Measurements from ENCODE around the gene RHOBTB1.
A peak's percentile ranks its signal among the peaks of the same experiment; 100 is the strongest.

Gene RHOBTB1

DNA sequence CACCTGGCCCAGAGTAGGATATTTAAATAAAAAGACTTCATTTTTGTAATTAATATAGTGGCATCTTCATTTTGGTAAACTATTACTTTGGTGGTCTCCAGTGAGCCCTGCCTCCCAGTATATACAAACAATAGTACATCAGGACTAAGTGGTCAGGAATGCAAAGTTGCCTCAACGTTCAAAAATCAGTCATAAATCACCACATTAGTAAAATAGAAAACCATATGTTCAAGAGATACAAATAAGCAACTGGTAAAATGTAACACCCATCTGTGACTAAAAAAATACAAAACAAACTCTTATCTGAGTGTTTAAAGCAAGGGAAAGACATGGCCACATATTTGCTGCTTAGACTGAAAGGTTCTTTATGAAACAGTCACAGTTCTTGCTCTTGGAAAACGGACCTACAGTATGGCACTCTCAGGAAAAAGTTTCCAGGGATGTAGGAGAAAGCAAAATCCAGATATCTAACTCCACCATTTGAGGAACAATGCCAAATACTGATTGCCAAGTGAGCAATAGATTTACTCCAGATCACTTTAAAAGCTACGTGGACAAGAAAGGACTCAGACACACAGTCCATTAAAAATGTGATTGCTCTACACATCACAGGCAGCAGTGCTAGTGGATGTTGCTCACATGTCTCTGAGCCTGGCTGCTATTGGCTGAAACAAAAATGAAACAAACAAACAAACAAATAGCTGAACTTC is 15.1 kb upstream of the RHOBTB1 start:
- DNase-seq = no peak
- H3K4me3 Mint-ChIP-seq = no peak overlapping the region
- CTCF ChIA-PET = no interaction called here
- no peak overlapping the region for H3K27ac Mint-ChIP-seq
- H3K36me3 Mint-ChIP-seq = no peaks in the 10 kb centered on the region
- no peaks in the 10 kb centered on the region for H3K4me1 Mint-ChIP-seq
- H3K9me3 Mint-ChIP-seq = no peaks in the 10 kb centered on the region
- peaks cover 15% of the 10 kb centered on the region for H3K27me3 Mint-ChIP-seq

DNA sequence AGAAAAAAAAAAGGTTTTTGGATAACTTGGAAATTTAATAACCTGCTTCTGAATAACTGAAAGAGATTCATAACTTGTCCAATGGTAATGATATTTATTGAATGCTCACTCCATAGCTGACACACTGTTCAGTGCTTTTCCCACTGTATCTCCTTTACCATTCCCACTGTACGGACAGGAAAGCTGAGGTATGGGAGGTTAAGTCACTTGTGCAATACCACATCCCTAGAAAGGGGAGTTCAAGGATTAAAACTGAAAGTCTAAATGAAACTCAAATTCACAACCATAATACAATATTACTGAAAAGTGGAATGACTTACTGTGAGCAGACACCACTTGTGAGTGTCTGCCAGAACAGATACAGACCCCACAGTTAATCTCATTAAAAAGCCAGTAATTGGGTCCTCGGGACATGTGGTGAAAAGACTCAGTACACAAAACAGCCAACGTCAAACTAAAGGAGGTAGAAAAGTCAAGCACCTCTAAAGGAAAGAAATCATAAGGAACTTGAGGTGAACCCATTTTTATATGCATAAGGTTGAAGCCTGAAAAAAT is 13.8 kb upstream of the RHOBTB1 start:
- H3K4me3 Mint-ChIP-seq = no peak overlapping the region
- no peak overlapping the region for H3K27ac Mint-ChIP-seq
- no peaks in the 10 kb centered on the region for H3K9me3 Mint-ChIP-seq
- peaks cover 13% of the 10 kb centered on the region for H3K27me3 Mint-ChIP-seq
- H3K4me1 Mint-ChIP-seq = no peaks in the 10 kb centered on the region
- H3K36me3 Mint-ChIP-seq = no peaks in the 10 kb centered on the region
- CTCF ChIA-PET = no interaction called here
- no peak for DNase-seq

DNA sequence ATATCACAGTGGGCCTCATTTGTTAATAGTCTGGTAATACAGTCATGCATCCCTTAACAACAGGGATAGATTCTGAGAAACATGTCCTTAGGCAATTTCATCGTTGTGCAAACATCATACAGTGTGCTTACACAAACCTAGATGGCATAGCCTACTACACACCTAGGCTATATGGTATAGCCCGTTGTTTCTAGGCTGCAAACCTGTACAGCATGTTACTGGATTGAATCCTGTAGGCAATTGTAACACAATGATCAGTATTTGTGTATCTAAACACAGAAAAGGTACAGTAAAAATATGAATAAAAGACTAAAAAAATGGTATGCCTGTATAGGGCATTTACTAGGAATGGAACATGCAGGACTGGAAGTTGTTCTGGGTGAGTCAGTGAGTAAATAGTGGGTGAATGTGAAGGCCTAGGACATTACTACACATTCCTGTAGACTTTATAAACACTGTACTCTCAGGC is 12.0 kb upstream of the RHOBTB1 start:
- CTCF ChIA-PET = no interaction called here
- DNase-seq = no peak
- H3K27ac Mint-ChIP-seq = no peak overlapping the region
- peaks cover 13% of the 10 kb centered on the region for H3K27me3 Mint-ChIP-seq
- no peaks in the 10 kb centered on the region for H3K36me3 Mint-ChIP-seq
- no peaks in the 10 kb centered on the region for H3K4me1 Mint-ChIP-seq
- no peak overlapping the region for H3K4me3 Mint-ChIP-seq
- no peaks in the 10 kb centered on the region for H3K9me3 Mint-ChIP-seq

DNA sequence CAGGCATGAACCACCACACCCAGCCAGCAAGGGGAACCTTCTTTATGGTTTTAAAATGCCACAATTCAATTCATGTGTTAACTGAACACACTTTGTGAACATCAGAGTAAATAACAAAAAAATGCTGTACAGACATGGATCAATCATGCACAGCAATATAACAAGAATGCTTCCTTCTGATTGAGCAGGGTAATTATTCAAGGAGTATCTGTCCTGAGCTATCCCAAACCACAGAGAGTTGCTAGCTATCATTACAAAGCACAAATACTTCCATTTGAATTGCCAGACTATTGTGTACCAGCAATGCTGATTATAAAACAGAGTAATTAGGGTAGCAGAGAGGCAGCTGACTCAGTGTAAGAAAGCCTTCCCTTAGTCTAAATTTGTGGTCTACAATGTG is 11.3 kb upstream of the RHOBTB1 start:
- no peaks in the 10 kb centered on the region for H3K9me3 Mint-ChIP-seq
- no peak for DNase-seq
- peaks cover 8% of the 10 kb centered on the region for H3K27me3 Mint-ChIP-seq
- H3K4me1 Mint-ChIP-seq = peaks cover 2% of the 10 kb centered on the region
- CTCF ChIA-PET = no interaction called here
- H3K27ac Mint-ChIP-seq = no peak overlapping the region
- no peak overlapping the region for H3K4me3 Mint-ChIP-seq
- no peaks in the 10 kb centered on the region for H3K36me3 Mint-ChIP-seq

DNA sequence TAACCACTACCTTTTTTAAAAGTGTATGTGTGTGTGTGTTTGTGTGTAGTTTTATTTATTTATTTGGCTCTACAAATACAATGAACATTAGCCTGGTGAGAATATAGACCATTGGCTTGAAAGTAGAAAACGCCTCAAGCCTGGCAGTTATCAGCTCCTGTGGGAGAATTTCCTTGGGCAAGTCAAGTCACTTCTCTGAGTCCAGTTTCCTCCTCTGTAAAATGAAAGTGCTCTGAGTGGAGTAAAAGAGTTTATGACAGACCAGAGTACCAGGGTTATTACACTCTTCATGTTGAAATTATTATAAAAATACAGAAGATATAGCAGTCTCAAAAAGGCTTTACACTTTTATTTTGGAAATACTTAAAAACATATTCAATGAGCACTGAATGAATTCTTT is 10.1 kb upstream of the RHOBTB1 start:
- H3K27me3 Mint-ChIP-seq = peaks cover 11% of the 10 kb centered on the region
- H3K27ac Mint-ChIP-seq = no peak overlapping the region
- no peaks in the 10 kb centered on the region for H3K36me3 Mint-ChIP-seq
- H3K4me3 Mint-ChIP-seq = no peak overlapping the region
- peaks cover 5% of the 10 kb centered on the region for H3K4me1 Mint-ChIP-seq
- CTCF ChIA-PET = no interaction called here
- no peaks in the 10 kb centered on the region for H3K9me3 Mint-ChIP-seq
- DNase-seq = no peak

DNA sequence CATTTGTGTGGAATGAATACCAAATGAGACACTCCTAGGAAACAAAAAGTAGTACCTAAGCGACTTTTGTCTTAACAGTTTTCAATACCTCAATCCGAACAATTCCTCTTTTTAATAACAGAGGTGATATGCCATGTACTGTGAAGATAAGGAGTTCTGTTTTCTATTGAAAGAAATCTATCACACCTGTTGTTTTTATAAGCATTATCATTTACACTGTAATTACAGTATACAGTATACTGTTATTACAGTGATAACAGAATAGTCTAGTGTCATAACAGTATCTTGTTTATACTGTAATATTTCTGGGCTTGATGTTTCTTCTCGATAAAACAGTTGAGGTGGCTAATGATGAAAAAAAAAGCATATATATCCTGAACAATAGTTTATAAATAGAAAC is 9.4 kb upstream of the RHOBTB1 start:
- no peaks in the 10 kb centered on the region for H3K9me3 Mint-ChIP-seq
- H3K4me3 Mint-ChIP-seq = no peak overlapping the region
- H3K27ac Mint-ChIP-seq = no peak overlapping the region
- H3K36me3 Mint-ChIP-seq = no peaks in the 10 kb centered on the region
- CTCF ChIA-PET = no interaction called here
- peaks cover 5% of the 10 kb centered on the region for H3K4me1 Mint-ChIP-seq
- no peak for DNase-seq
- peaks cover 13% of the 10 kb centered on the region for H3K27me3 Mint-ChIP-seq

DNA sequence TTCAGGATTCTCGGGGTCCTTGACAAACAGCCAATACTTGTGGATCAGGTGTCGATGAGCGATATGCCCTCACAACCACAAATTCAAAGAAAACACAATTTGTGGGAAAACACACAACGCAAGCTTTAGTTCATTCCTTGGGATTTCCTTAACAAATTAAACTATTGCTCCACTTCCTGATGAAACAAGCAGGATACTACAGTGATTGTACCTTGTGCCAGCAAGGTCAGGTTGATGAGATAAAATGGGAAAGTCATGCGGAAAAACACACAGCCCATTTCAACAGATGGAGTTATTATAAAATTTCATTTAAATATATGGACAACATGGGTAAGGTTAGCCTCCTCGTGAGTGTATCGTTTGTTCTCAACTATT is 8.8 kb upstream of the RHOBTB1 start:
- Mint-ChIP-seq H3K9me3 (no peaks in the 10 kb centered on the region), H3K27me3 (peaks cover 10% of the 10 kb centered on the region), H3K4me1 (peaks cover 5% of the 10 kb centered on the region), H3K4me3 (no peak overlapping the region), H3K27ac (no peak overlapping the region), H3K36me3 (no peaks in the 10 kb centered on the region)
- CTCF ChIA-PET = no interaction called here
- DNase-seq = no peak

DNA sequence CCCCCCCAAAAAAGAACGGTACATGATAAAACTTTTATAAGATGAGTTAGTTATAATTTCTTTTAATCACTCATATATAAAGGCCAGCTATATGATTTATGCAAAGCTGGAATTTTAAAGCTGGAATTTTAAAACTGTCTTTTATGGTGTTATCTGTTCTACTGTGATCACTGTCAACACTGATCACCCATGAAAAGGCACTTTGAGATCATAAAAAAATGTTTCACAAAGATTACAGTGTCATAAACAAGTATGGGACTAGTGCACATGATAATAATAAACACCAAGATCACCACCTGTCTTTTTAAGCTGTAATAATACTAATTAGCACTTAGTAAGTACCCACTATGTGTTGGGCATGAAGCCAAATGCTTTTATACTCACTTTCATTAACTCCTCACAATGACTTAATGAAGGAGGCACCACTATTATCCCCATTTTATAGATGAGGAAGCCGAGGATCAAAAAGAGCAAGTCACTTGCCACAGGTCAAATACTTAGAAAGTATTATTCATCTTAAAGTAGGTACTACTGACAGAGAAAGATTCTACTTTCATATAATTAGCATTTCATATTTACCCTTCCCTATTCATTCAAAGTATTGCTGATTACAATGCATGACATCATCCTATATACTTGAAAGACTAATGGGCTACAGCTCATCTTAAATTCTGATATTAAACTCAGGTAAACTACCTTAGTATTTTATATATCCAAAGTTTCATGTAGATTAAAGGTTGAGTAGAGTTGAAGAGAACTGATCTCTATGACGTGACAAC is 8.3 kb upstream of the RHOBTB1 start:
- DNase-seq = no peak
- Mint-ChIP-seq H3K36me3 (no peaks in the 10 kb centered on the region), H3K4me3 (no peak overlapping the region), H3K27ac (no peak overlapping the region), H3K4me1 (peaks cover 5% of the 10 kb centered on the region), H3K9me3 (no peaks in the 10 kb centered on the region), H3K27me3 (peaks cover 11% of the 10 kb centered on the region)
- CTCF ChIA-PET = no interaction called here

DNA sequence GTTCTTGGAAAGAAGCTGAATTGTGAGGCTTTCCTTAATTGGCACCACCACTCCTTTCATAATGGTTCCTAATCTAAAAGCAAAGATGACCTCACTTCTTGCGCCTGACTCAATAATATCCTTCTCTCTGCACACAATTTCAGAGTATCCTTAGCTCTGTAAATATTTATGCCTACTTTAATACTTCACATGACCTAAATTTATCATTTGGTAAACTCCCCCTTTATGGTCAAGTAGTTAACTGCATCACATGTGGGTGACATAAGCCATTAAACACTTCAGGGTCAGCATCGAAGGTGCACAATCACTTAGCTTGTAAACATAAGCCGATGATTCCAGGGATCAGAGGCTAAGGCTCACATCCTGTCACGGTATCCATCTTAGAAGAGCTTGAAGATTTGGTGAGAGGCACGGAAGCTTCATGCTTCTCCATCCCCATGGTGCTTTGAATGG is 7.3 kb upstream of the RHOBTB1 start:
- CTCF ChIA-PET = no interaction called here
- no peak overlapping the region for H3K27ac Mint-ChIP-seq
- no peaks in the 10 kb centered on the region for H3K9me3 Mint-ChIP-seq
- H3K4me3 Mint-ChIP-seq = no peak overlapping the region
- DNase-seq = no peak
- no peaks in the 10 kb centered on the region for H3K36me3 Mint-ChIP-seq
- peaks cover 5% of the 10 kb centered on the region for H3K4me1 Mint-ChIP-seq
- H3K27me3 Mint-ChIP-seq = peaks cover 20% of the 10 kb centered on the region

DNA sequence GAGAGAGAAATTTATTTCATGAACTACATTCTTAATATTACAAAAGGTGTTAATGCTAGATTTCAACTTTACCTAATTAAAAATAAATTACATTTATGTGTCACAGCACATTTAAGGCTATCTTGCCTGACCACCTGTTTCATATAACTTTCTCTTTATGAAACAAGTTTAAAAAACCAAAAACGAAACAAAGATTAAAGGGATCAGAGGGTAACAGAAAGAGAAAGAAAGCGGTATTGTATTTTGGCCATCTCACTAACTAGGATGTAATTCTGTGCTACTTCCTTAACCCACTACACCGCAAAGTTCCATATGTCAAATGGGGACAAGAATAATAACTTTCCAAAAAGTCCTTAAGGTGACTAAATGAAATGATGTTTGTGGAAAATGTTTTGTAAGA is 6.3 kb upstream of the RHOBTB1 start:
- DNase-seq = no peak
- Mint-ChIP-seq H3K27ac (no peak overlapping the region), H3K27me3 (peaks cover 30% of the 10 kb centered on the region), H3K36me3 (no peaks in the 10 kb centered on the region), H3K4me1 (peaks cover 5% of the 10 kb centered on the region), H3K9me3 (no peaks in the 10 kb centered on the region), H3K4me3 (no peak overlapping the region)
- CTCF ChIA-PET = no interaction called here

DNA sequence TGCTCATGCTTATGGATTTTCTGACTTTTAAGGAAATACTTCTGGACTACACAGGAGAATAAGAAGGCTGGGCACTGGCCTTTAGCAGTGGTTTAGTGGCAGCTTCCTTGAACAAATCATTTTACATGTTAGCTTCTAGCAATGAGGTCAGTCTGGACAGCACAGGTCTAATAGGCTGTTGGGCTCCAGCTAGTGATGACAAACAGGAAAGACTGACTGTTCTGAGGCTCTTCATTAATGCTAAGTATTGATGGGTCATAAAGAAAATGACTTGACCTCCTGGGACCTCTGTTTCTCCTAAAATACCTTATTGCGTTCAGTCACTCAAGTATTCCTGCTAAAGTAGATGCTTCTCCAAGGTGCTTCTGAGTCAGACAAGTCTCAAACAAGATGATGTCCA is 4.9 kb upstream of the RHOBTB1 start:
- no peak for DNase-seq
- Mint-ChIP-seq H3K4me3 (no peak overlapping the region), H3K4me1 (peaks cover 12% of the 10 kb centered on the region), H3K9me3 (no peaks in the 10 kb centered on the region), H3K27me3 (peaks cover 45% of the 10 kb centered on the region), H3K36me3 (no peaks in the 10 kb centered on the region), H3K27ac (no peak overlapping the region)
- CTCF ChIA-PET = interaction anchor here (1.6 kb wide), 1 partner anchor 16 kb away, joined by 3 read pairs; no protein-coding TSS in a partner anchor

DNA sequence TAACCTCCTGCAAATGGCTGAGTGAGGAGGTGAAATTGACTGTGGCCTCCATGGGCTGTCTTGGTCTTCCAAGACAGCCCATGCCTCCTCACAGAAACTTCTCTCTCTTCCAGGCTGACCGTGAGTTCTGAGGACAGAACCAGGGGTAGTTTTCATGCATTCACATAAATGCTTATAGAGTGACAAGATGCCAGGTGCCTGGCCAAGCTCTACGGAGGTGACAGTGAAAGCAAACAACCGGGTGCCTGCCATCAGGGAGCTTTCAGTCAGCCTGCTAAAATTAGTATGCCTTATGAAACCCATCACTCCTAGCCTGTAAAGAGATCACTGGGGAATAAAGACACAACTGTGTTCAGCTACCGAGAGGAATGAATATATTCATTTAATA is 919 bp upstream of the RHOBTB1 start:
- H3K4me1 Mint-ChIP-seq = peaks cover 16% of the 10 kb centered on the region
- no peaks in the 10 kb centered on the region for H3K9me3 Mint-ChIP-seq
- H3K27me3 Mint-ChIP-seq = peaks cover 69% of the 10 kb centered on the region
- CTCF ChIA-PET = no interaction called here
- peak overlapping the region; percentile 58 for H3K4me3 Mint-ChIP-seq
- no peak overlapping the region for H3K27ac Mint-ChIP-seq
- DNase-seq = no peak
- H3K36me3 Mint-ChIP-seq = no peaks in the 10 kb centered on the region

DNA sequence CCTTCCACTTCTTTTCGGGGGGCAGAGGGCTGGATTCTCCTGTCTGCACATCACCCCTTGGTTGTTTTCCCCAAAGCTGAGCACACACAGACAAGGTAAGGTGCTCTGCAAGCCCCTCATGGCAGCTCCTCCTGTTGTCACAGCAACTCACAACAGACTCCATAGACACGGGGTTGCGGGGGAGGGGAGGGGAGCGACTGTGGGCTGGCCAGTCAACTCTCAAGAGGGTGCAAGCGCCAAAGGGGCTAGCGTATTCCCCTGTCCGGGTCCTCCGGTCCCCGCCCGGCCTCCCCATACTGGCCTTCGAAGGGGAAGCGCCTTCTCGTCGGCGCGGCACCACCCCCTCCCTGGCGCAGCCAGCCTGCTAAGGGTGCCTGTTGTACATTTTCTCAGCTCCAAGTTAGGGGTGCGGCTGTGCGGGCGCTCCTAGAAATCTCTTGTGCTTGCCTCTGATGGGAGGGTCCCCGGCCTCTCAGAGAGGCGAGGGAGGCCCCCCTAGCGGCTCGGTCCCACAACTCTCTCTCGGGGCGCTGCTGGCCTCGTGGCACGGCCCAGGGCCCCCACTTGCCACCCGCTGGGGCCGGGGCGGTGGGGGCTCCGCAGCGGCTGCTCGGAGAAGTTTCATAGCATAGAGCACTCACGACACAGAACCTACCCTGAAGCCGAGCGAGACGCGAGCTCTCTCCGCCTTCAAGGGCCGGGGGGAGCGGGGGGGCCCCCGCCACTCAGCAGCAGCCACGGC is 498 bp downstream of the RHOBTB1 start:
- H3K9me3 Mint-ChIP-seq = no peaks in the 10 kb centered on the region
- H3K27ac Mint-ChIP-seq = no peak overlapping the region
- peaks cover 72% of the 10 kb centered on the region for H3K27me3 Mint-ChIP-seq
- no peaks in the 10 kb centered on the region for H3K36me3 Mint-ChIP-seq
- peak; percentile 24 for DNase-seq
- H3K4me1 Mint-ChIP-seq = peaks cover 14% of the 10 kb centered on the region
- peak overlapping the region; percentile 19 for H3K4me3 Mint-ChIP-seq
- CTCF ChIA-PET = interaction anchor here (0.7 to 1.0 kb wide), 3 partner anchors 18 to 127 kb away, joined by 3 to 4 read pairs (median 3); no protein-coding TSS in a partner anchor

DNA sequence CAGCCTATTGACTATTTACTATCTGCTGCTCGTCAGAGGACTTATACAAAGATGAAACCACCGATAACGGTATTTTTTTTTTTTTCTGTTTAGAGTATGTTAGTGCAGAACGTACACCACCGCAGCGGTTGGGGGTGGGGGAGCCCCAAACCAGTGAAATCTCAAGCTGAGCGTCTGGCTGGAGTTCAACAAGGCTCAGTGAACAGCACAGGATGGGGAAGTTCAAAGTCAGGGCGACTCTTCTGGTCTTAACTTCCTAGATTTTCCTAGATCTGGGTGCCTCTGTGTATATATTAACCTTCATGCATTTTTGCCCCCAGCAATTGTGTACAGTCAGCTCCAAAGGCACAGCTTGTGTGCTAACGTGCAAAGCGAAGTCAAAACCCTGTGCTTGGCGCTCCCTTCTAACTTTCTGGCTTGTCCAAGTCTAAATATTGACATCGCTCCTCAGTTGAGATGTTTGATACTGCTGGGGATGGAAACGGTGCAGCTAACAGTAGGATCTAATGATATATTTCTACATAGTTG is 1.1 kb downstream of the RHOBTB1 start:
- Mint-ChIP-seq H3K4me3 (peak overlapping the region; percentile 19), H3K9me3 (no peaks in the 10 kb centered on the region), H3K27ac (no peak overlapping the region), H3K36me3 (no peaks in the 10 kb centered on the region), H3K4me1 (peaks cover 14% of the 10 kb centered on the region), H3K27me3 (peaks cover 68% of the 10 kb centered on the region)
- peak; percentile 51 for DNase-seq
- CTCF ChIA-PET = interaction anchor here (0.7 to 1.0 kb wide), 4 partner anchors 19 to 295 kb away, joined by 3 to 4 read pairs (median 4); no protein-coding TSS in a partner anchor

Data from activated naive CD4-positive, alpha-beta T cell treated with anti-CD3 and anti-CD28 coated beads, Interleukin-2, amount 10 ng/mL, durations not matched to agents 7 days and 5 days (primary cell).